Rectal smooth muscle tissue (tissue), 1 donor: ENCODE results near the gene BEST1.
"Not testable (repeated sequence)": the region's sequence is repeated elsewhere in the genome, so short reads cannot be mapped to it uniquely, and the experiment has no call there.

Experiments
- H3K27ac ChIP-seq: one replicate; pipeline ENCODE4 v1.7.0; 2013; ENCODE audit warnings: low read depth, low read length, inconsistent platforms
- H3K27me3 ChIP-seq: one replicate; pipeline ENCODE4 v1.7.0; 2013; ENCODE audit warnings: low read length; ENCODE audit not compliant: control insufficient read depth, insufficient read depth
- H3K36me3 ChIP-seq: one replicate; pipeline ENCODE4 v1.7.0; 2013; ENCODE audit warnings: low read length; ENCODE audit not compliant: control insufficient read depth, insufficient read depth
- H3K4me1 ChIP-seq: one replicate; pipeline ENCODE4 v1.7.0; 2013; ENCODE audit warnings: low read length; ENCODE audit not compliant: control insufficient read depth, insufficient read depth
- H3K4me3 ChIP-seq: one replicate; pipeline ENCODE4 v1.7.0; 2013; ENCODE audit warnings: low read length
- H3K9ac ChIP-seq: one replicate; pipeline ENCODE4 v1.7.0; 2013; ENCODE audit warnings: low read length

The BEST1 gene

DNA sequence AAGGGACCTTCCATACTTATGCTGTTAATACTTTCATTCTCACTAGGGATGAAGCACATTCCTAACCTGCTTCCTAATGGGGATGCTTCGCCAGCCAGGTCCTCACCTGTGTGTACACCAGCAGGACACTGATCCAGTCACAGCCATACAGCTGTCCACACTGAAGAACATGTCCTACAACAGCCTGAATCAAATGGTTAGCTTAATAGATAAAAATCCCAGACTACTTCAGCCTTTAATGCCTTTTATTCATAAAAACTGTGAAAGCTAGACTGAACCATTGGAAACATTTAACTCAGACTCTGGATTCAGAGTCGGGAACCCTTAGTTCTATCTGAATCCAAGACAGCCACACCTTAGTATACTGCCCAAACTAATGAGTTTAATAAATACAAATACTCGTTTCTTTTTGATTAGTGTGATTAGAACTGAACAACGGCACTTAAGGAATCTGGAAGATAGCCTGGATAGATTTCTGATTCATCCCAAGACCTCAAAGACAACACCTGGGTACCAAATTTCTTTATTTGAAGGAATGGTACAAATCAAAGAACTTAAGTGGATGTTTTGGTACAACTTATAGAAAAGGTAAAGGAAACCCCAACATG lies 14.0 kb downstream of the BEST1 start:
- no peak overlapping the region for H3K4me3 ChIP-seq

GRCh38 chr11:61964666-61965271 lies 14.6 kb downstream of the BEST1 start:
- H3K36me3 ChIP-seq = peaks cover 11% of the 10 kb centered on the region
- H3K27ac ChIP-seq, H3K9ac ChIP-seq, H3K4me1 ChIP-seq, H3K27me3 ChIP-seq: not testable (repeated sequence)
- peak overlapping the region; percentile 89 for H3K4me3 ChIP-seq

More for the DNA sequence above, 14.0 kb downstream of the BEST1 start:
- Histone ChIP-seq H3K27me3 (no peaks in the 10 kb centered on the region), H3K27ac (no peak overlapping the region), H3K36me3 (peaks cover 17% of the 10 kb centered on the region), H3K4me1 (peaks cover 3% of the 10 kb centered on the region), H3K9ac (no peak overlapping the region)

DNA sequence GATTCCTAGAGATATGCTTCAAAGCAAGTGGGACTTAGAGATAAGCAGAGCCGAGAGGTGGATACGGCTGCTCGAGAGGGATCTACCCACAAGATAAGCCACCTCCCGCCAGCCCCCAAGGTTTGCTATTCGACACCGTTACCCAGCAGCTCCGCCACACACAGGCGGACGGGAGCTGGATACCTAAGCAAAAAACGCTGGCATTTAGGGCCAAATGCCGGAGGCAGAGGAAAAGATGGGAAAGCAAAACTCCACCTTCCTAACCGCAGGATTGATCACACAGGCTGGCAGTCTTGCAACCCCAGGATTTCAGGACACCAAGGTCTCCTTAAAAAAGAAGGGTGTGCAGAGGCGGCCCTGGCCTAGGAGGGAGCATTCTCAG lies 16.6 kb downstream of the BEST1 start:
- no peaks in the 10 kb centered on the region for H3K27me3 ChIP-seq
- H3K9ac ChIP-seq = peak overlapping the region; percentile 66
- peak overlapping the region; percentile 95 for H3K27ac ChIP-seq
- peaks cover 11% of the 10 kb centered on the region for H3K36me3 ChIP-seq
- peaks cover 17% of the 10 kb centered on the region for H3K4me1 ChIP-seq
- H3K4me3 ChIP-seq = peak overlapping the region; percentile 89

DNA sequence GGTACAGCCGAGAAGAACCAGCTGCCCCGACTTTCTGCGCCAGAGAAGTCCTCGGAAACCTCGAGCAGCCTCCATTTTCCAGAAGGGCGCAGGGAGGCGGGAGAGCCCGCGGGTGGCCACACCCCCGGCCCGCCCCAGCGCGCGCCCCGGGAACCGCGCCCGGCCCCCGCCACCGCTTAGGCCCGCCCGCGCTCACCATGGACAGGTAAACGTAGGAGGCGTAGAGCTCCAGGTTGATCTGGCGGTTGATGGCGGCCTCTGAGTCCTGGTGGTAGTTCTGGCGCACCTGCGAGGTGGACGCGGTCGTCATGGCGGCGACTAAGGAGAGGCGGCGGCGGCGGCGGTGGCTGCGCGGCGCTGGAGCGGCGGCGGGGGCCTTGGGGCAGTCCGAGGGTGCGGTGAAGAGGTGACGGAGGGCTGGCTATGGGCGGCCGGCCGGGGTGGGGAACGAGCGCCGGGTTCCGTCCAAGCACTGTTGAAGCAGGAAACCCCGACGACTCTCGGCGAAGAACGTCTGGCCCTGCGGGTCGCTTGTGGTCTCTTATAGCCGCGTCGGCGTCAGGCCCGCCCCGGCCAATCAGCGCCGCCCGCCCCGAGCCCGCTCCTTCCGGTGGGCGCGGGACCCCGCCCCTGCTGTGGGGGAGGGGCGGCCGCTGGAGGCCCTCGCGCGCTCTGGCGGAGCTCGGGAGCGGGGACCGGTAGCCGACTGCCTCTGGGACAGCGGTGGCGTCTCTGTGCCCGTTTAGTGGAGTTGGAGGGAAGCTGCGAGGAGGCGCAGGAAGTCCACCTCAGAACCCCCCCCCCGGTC lies 17.2 kb downstream of the BEST1 start, which contains the start of gene FTH1:
FTH1 (minus strand) TSS at position 519 of the 808 bp plus-strand sequence; CDS start at position 310, 209 bp downstream.
- Histone ChIP-seq H3K9ac (peak within 1 kb of the TSS; percentile 75), H3K27me3 (no peaks in the 10 kb centered on the region), H3K27ac (peak within 1 kb of the TSS; percentile 95), H3K4me1 (peaks cover 21% of the 10 kb centered on the region), H3K4me3 (peak within 1 kb of the TSS; percentile 89), H3K36me3 (peaks cover 11% of the 10 kb centered on the region)

GRCh38 chr11:61967924-61968757 lies 18.0 kb downstream of the BEST1 start:
- no peaks in the 10 kb centered on the region for H3K27me3 ChIP-seq
- H3K4me3 ChIP-seq = peak overlapping the region; percentile 89
- peaks cover 11% of the 10 kb centered on the region for H3K36me3 ChIP-seq
- H3K27ac ChIP-seq = peak overlapping the region; percentile 95
- peaks cover 29% of the 10 kb centered on the region for H3K4me1 ChIP-seq
- peak overlapping the region; percentile 75 for H3K9ac ChIP-seq

DNA sequence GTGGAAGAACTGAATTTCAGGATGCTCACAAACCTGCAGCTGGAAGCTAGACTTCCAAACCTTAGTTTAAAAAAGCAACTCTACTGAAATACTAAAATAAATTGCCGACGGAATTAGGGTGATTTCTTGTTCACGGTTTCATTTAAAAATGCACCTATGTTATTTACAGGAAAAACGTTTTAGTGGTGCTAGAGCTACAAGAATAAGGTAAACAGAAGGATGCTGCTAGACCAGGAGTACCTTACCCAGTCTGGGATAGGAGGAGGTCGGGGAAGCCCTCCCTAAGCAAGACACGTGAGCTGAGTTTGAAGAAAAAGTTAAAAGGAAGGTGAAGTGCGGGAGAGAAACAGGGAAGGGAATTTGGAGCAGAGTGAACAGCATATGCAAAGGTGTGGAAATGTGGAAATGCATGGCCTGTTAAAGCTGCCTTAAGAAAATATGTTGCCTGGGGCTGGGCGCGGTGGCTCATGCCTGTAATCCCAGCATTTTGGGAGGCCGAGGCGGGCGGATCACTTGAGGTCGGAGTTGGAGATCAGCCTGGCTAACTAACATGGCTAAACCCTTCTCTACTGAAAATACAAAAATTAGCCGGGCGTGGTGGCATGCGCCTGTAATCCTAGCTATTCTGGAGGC lies 18.7 kb downstream of the BEST1 start:
- Histone ChIP-seq H3K4me1 (peaks cover 31% of the 10 kb centered on the region), H3K9ac (no peak overlapping the region), H3K36me3 (peaks cover 11% of the 10 kb centered on the region), H3K27me3 (no peaks in the 10 kb centered on the region), H3K27ac (peak overlapping the region; percentile 95), H3K4me3 (peak overlapping the region; percentile 89)

- Histone ChIP-seq H3K27me3 (no peaks in the 10 kb centered on the region), H3K9ac (no peak overlapping the region), H3K27ac (no peak overlapping the region), H3K4me1 (peaks cover 31% of the 10 kb centered on the region), H3K4me3 (no peak overlapping the region), H3K36me3 (peaks cover 7% of the 10 kb centered on the region)
Measured at GRCh38 chr11:61969391-61969758, 19.2 kb downstream of the BEST1 start.

GRCh38 chr11:61969838-61970662 lies 19.9 kb downstream of the BEST1 start:
- peaks cover 1% of the 10 kb centered on the region for H3K36me3 ChIP-seq
- peak overlapping the region; percentile 59 for H3K27ac ChIP-seq
- no peaks in the 10 kb centered on the region for H3K27me3 ChIP-seq
- H3K9ac ChIP-seq = no peak overlapping the region
- H3K4me3 ChIP-seq = no peak overlapping the region
- peaks cover 30% of the 10 kb centered on the region for H3K4me1 ChIP-seq

- Histone ChIP-seq H3K9ac (peak overlapping the region; percentile 2), H3K27me3 (no peaks in the 10 kb centered on the region), H3K4me1 (peaks cover 28% of the 10 kb centered on the region), H3K4me3 (peak overlapping the region; percentile 34), H3K36me3 (no peaks in the 10 kb centered on the region), H3K27ac (peak overlapping the region; percentile 95)
Measured at GRCh38 chr11:61971248-61972111, 21.3 kb downstream of the BEST1 start.

DNA sequence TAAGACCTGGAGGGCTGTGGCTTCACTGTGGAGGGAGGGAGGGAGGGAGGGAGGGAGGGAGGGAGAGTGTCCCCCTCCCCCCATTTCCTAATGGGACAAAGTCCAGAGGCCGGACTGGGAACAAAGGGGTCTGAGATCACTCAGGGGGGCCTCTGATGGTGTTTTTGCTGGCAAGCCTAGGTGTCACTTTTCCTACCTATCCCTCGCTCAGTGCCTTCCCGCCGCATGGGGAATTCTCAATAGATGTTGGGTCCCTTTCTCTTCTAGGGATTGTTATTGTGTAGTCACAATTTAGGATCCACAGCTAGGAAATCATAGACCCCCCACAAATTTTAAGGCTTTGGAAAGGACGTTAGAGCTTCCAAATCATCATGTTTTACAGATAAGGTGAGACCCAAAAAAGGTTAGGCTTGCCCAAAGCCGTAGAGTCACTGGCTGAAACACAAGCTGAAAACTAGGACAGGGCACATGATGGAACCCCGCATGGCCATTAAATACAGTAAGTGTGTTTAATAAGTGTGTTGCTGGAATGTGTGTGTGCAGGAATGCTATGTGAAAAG lies 22.0 kb downstream of the BEST1 start:
- H3K4me1 ChIP-seq = peaks cover 28% of the 10 kb centered on the region
- H3K36me3 ChIP-seq = no peaks in the 10 kb centered on the region
- peak overlapping the region; percentile 95 for H3K27ac ChIP-seq
- no peak overlapping the region for H3K9ac ChIP-seq
- peak overlapping the region; percentile 47 for H3K4me3 ChIP-seq
- no peaks in the 10 kb centered on the region for H3K27me3 ChIP-seq
